Activated CD4-positive, alpha-beta T cell treated with anti-CD3 and anti-CD28 coated beads, Interleukin-2, Interleukin-4, amounts not matched to agents 100 ng/mL and 50 ng/mL, durations not matched to agents 16 hours and 8 hours (primary cell): Measurements from ENCODE around the gene LRRC46.

Source experiments
- DNase-seq: peaks from one replicate; pipeline ENCODE4 v3.0.0-alpha.2; 2020; ENCODE audit warnings: low spot score

Gene LRRC46

GRCh38 chr17:47831003-47831933, at the start of gene LRRC46, which contains the start of gene MRPL10:
TSS of gene LRRC46 (plus strand) at chr17:47831670. CDS start at chr17:47831990, 320 bp downstream.
TSS of gene MRPL10 (minus strand) at chr17:47831541. CDS start at chr17:47831511, 30 bp downstream.
- peak; percentile 94 for DNase-seq

- no peak for DNase-seq
Measured at GRCh38 chr17:47785538-47786123, 45.8 kb upstream of the LRRC46 start.

- DNase-seq = peak; percentile 57
Measured at GRCh38 chr17:47789611-47790561, 41.6 kb upstream of the LRRC46 start.

GRCh38 chr17:47791025-47791424, 40.4 kb upstream of the LRRC46 start:
- DNase-seq = no peak

GRCh38 chr17:47792457-47792856, 39.0 kb upstream of the LRRC46 start:
- no peak for DNase-seq

- DNase-seq = no peak
Measured at GRCh38 chr17:47792979-47793378, 38.5 kb upstream of the LRRC46 start.

GRCh38 chr17:47797797-47798196, 33.7 kb upstream of the LRRC46 start:
- DNase-seq = no peak

GRCh38 chr17:47800686-47801085, 30.8 kb upstream of the LRRC46 start:
- no peak for DNase-seq

GRCh38 chr17:47801176-47801765, 30.2 kb upstream of the LRRC46 start:
- DNase-seq = no peak

- DNase-seq = no peak
Measured at GRCh38 chr17:47801906-47802305, 29.6 kb upstream of the LRRC46 start.

GRCh38 chr17:47802341-47803022, 29.0 kb upstream of the LRRC46 start:
- peak; percentile 66 for DNase-seq

GRCh38 chr17:47803201-47803600, 28.3 kb upstream of the LRRC46 start:
- no peak for DNase-seq

GRCh38 chr17:47803751-47804150, 27.7 kb upstream of the LRRC46 start:
- no peak for DNase-seq

GRCh38 chr17:47804461-47804860, 27.0 kb upstream of the LRRC46 start:
- no peak for DNase-seq

- no peak for DNase-seq
Measured at GRCh38 chr17:47806026-47806912, 25.2 kb upstream of the LRRC46 start.

- DNase-seq = no peak
Measured at GRCh38 chr17:47806913-47807255, 24.6 kb upstream of the LRRC46 start.

- no peak for DNase-seq
Measured at GRCh38 chr17:47807421-47807820, 24.0 kb upstream of the LRRC46 start.

GRCh38 chr17:47808036-47808829, 23.2 kb upstream of the LRRC46 start:
- DNase-seq = no peak

- DNase-seq = no peak
Measured at GRCh38 chr17:47808830-47809480, 22.5 kb upstream of the LRRC46 start.
